Activated CD8-positive, alpha-beta memory T cell treated with anti-CD3 and anti-CD28 coated beads, Interleukin-2, amount 50 U/mL, for 48 hours (primary cell): ENCODE results near the gene DLGAP1.
"Not testable (repeated sequence)": the region's sequence is repeated elsewhere in the genome, so short reads cannot be mapped to it uniquely, and the experiment has no call there.

Source experiments
- DNase-seq: peaks from one replicate; pipeline ENCODE4 v3.0.0-alpha.2; 2020

The DLGAP1 gene

DNA sequence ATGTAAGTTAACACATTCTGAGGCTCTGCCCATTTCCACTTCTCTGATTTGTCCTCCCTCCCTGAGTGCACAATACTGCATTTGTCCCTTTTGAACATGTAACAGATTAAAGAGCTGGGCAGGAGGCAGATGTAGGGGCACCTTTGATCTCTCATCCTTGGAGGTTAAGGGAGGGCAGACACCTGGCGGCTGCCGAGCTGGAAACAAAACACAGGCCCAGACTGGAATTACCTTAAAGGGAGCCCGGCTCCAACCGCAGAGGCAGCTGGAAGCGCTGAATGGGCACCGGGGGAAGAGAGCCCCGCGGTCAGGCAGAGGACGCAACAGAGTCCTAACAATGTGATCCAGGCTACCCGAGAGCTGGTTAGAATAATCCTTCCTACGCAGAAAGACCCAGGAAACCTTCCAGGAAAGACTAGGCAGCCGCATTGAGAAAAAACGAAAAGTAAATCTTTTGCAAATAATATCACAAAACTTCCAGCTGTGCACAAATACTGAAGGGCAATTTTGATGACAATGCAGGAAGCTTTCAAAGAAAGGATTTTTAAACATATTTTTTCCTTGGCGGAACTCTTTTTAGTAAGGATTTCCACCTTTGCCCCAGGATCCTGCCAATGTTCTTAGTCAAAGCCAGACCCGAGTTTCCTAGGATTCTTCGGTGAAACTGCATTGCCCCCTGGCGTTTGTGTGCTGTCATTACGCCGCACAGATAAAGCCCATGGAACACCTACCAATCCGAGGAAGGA is 789.2 kb downstream of the DLGAP1 start:
- DNase-seq, result peak; percentile 82

DNA sequence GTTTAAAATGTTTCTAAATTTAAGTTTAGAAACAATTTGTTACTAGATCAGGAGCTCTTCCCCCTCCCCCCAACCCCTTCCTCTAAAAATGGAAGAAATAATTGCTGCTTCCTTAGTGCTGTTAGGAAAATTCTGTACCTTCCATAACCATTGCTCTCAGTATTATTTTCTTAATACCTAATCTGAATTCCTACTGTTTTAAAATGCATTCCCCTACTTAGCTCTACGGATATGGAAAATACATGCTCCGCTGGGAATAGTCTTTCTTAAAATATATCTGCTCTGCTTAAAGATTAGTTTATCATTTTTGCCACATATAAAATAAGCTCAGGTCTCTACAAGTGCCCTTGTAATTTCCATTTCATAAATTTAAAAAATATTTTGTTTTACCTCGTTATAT is 789.9 kb downstream of the DLGAP1 start:
- DNase-seq, result no peak

GRCh38 chr18:3664563-3665178 is 790.4 kb downstream of the DLGAP1 start:
- DNase-seq, result no peak

DNA sequence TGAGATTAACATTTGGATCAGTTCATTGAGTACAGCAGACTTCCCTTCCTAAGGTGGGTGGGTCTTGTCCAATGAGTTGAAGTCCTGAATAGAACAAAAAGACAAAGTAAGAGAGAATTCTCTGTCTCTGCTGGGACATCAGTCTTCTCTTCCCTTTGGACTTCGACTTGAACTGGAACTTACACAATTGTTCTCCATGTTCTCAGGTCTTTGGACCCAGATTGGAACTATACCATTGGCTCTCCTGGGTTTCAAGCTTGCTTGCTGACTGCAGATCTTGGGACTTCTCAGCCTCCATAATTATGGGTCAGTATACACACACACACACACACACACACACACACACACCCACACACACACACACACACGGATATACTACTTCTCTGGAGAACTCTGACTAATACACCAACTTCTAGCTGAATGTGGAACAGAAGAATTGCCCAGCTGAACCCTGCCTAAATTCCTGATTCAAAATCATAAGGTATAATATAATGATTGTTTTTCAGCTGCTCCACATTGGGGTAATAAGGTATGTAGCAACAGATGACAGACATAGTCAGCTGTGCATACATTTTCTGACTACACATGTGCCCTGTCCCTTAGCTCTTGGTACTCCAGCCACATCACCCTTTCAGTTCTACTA is 791.1 kb downstream of the DLGAP1 start:
- DNase-seq, result no peak

DNA sequence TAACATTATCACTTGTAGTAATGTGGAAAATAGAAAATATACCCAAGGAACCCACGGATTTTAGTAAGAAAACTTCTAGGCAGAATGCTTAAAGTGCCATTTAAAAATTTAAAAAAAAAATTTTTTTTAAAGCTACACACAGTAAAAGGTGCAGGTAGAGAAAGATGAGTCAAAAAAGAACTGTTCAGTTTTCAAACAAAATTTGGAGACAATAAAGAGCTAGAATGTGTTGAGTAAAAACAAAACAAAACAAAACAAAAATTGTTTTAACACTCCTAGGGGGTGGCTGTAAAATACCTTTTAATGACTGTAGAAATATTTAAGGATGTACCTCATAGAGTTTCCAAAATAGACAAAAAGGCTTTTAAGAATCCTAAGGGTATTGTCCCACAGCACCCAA is 793.1 kb downstream of the DLGAP1 start:
- no peak for DNase-seq

- DNase-seq, result no peak
Observed at GRCh38 chr18:3660739-3661515, 794.2 kb downstream of the DLGAP1 start.

DNA sequence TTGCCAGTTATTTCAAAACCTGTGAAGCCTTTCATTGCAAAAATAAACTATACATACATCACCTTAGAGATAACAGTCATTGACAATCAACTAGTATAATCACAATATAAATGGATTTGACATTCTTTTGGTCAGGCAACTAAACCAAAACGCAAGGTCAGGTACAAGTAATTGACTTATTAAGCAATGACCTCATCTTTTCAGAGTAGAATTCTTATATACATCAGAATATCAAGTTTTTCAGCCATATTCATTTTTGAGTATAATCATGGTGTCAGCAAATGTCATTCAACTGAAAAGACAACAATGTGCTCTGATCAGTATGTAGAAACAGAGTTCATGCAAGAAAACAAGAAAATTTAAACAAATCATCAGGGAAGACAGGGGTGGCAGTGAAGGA is 796.6 kb downstream of the DLGAP1 start:
- no peak for DNase-seq

DNA sequence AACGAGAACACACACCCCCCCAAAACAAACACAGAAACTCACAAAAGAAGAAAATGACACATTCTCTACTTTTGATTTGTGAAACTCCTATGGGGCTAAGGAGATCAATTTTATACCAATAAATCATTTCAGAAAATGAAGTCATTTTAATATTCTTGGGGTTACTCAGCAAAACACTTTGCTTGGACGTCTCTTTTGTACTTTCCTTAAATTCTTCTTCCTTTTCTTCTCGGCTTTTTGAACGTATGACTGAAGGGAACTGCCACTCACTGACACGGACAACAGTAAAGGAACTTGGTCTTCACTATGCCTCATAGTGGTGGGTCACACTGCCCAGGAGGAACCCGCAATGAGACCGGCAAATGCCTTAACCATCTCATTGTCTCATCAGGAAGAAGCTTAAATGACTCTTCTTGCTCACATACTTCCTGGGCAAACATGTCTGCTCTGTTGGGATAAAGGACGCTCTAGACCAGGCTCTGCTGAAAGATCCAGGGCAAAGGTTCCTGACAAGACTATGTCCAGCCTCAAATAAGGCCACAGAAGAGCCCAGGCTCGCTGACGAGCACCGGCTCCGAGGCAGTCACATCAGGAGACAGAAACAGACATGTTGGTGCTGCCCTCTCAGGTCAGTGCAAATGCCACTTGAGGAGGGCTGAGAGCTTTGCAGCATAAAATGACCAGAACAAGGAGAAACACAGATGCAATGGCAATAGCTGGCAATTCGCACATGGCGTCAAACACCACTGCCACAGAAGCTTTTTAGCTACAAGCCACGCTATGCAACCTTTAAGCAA is 799.7 kb downstream of the DLGAP1 start:
- no peak for DNase-seq

- DNase-seq, result no peak
Observed at GRCh38 chr18:3654442-3655253, 800.5 kb downstream of the DLGAP1 start.

- no peak for DNase-seq
Observed at GRCh38 chr18:3653851-3654441, 801.2 kb downstream of the DLGAP1 start.

GRCh38 chr18:3653263-3653850 is 801.8 kb downstream of the DLGAP1 start:
- DNase-seq, result no peak

GRCh38 chr18:3652380-3653262 is 802.5 kb downstream of the DLGAP1 start:
- peak; percentile 73 for DNase-seq

DNA sequence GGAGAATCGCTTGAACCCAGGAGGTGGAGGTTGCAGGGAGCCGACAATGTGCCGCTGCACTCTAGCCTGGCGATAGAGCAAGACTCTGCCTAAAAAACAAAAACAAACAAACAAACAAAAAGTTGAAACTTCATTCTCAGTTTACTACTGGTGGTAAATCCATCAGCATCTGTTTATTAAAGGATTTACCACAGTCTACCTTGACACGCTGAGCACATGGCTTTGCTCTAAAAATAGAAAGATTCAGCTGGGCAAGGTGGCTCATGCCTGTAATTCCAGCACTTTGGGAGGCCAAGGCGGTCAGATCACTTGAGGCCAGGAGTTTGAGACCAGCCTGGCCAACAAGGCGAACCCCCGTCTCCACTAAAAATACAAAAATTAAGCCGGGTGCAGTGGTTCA is 803.8 kb downstream of the DLGAP1 start:
- DNase-seq, result no peak

- DNase-seq, result not testable (repeated sequence)
Observed at GRCh38 chr18:3650521-3651042, 804.5 kb downstream of the DLGAP1 start.

DNA sequence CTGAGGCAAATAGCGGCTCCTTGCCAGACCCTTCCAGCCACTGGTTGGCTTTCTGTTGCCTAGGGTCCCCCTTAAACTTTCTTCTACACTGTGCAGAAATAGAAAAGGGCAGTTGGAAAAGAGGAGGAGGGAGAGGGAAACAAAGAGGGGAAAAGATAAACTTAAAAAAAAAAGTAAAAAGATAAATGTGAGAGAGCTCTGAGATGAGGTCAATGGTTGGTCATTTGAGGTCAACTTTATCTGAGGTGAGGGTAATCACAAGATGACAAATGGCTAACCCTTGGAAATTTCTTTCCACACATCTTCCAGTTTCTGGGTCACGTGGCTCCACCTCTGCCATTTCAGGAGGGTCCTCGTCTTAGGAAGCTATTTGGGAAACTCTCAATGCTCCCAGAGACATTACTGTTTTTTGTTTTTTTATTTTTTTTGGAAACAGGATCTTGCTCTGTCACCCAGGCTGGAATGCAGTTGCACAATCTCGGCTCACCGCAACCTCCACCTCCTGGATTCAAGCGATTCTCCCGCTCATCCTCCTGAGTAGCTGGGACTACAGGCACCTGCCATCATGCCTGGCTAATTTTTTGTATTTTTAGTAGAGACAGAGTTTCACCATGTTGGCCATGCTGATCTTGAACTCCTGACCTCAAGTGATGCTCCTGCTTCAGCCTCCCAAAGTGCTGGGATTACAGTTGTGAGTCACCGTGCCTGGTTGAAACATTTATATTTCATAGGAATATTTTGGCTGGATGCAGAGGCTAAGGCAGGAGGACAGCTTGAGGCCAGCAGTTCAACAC is 805.3 kb downstream of the DLGAP1 start:
- no peak for DNase-seq

DNA sequence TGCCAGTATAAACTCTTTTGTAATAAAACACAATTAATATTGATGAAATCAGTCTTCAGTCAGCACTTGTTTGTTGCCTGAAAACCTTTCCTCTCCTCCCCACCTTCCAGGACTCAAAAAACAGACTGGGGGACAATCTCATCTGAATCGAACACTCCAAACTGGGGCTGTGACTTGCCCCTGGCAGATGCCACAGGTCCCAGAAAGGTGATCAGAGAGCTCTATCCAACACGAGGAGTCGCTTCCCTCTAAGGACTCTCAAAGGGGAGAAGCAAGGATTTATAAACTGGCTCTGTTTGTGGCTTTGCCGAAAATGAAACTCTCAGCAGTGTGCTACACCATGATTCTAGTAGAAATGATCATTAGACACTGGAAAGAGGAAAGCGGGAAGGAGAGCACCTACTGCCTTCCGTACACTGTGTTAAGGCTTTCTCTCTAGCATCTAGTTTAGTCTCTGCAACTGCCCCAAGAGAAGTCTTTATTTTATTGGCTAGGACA is 805.9 kb downstream of the DLGAP1 start:
- no peak for DNase-seq

GRCh38 chr18:3648641-3649040 is 806.5 kb downstream of the DLGAP1 start:
- DNase-seq, result no peak

- DNase-seq, result no peak
Observed at GRCh38 chr18:3648200-3648599, 806.9 kb downstream of the DLGAP1 start.
